Gastroesophageal sphincter (tissue), 4 donors: ENCODE results near the gene SORCS3. TPM values are rescaled to one million over a fixed set of nuclear protein-coding genes. Genes with fewer than 3 reads are reported as not detected.

ENCODE experiments used
- ATAC-seq: fragments of 150-250 bp; one replicate; pipeline ENCODE4 v1.9.1; 2016; ENCODE audit warnings: mild to moderate bottlenecking, moderate library complexity
- H3K27ac ChIP-seq, 4 donors: fragments of 200-600 bp; sonication (generic) in 3 of 4; 1 replicate in 3 of 4; 2 replicates in 1 of 4; pipeline ENCODE4 v1.5.1; 2016 to 2019
- H3K27me3 ChIP-seq: fragments of 200-600 bp; sonication (generic); one replicate; pipeline ENCODE4 v1.5.1; 2019
- H3K36me3 ChIP-seq, 2 donors: fragments of 200-600 bp; sonication (generic); one replicate each; pipeline ENCODE4 v1.5.1; 2019; ENCODE audit warnings: control low read depth in 1 of 2
- H3K4me1 ChIP-seq, 3 donors: fragments of 200-600 bp; sonication (generic); 1 replicate in 2 of 3; 2 replicates in 1 of 3; pipeline ENCODE4 v1.5.1; 2016 to 2019; ENCODE audit warnings: control low read depth in 2 of 3
- H3K4me3 ChIP-seq, 2 donors: fragments of 200-600 bp; sonication (generic); one replicate each; pipeline ENCODE4 v1.5.1; 2019; ENCODE audit warnings: mild to moderate bottlenecking in 1 of 2, moderate library complexity in 1 of 2
- H3K9me3 ChIP-seq, 3 donors: fragments of 200-600 bp; sonication (generic); one replicate each; pipeline ENCODE4 v1.5.1; 2017 to 2019; ENCODE audit warnings: control low read depth in 2 of 3
- EP300 ChIP-seq: sonication (generic); formaldehyde crosslinking; IDR thresholded peaks from one replicate; pipeline ENCODE4 v1.6.1; 2017; ENCODE audit warnings: antibody characterized with exemption, mild to moderate bottlenecking
- POLR2A ChIP-seq, 2 donors: fragments of 450-650 bp; IDR thresholded peaks; one replicate each; pipeline ENCODE4 v1.6.1; 2017; ENCODE audit warnings: antibody characterized with exemption in 2 of 2, mild to moderate bottlenecking in 2 of 2, moderate library complexity in 1 of 2
- POLR2AphosphoS5 ChIP-seq: sonication (generic); formaldehyde crosslinking; IDR thresholded peaks from one replicate; pipeline ENCODE4 v1.6.1; 2017; ENCODE audit warnings: antibody characterized with exemption
- WGBS, 2 donors: methylation state at CpG; one replicate each; pipeline ENCODE4 v1.1.5; 2018; ENCODE audit warnings: low coverage in 1 of 2; 5-methylcytosine and 5-hydroxymethylcytosine counted together
- total RNA-seq, 4 donors: library from RNA; depleted of rRNA; stranded (reverse); fragments of >200 nt; gene quantifications; one replicate each; pipeline ENCODE4 v1.1.0, GENCODE V29; 2016
- TF ChIP-seq, protein P1 (sequence below), 4 experiments: fragments of 200-600 bp in 2 of 4; fragments of 450-650 bp in 2 of 4; sonication (generic) in 1 of 4; IDR thresholded peaks; one replicate each; pipeline ENCODE4 v1.5.1; 2017 to 2019; ENCODE audit warnings: antibody characterized with exemption in 4 of 4, mild to moderate bottlenecking in 2 of 4, moderate library complexity in 2 of 4

Gene SORCS3
- total RNA-seq, 4 donors from 2014 or later = 0.31 to 1.3 (median 0.69) TPM; not detected in 1

DNA sequence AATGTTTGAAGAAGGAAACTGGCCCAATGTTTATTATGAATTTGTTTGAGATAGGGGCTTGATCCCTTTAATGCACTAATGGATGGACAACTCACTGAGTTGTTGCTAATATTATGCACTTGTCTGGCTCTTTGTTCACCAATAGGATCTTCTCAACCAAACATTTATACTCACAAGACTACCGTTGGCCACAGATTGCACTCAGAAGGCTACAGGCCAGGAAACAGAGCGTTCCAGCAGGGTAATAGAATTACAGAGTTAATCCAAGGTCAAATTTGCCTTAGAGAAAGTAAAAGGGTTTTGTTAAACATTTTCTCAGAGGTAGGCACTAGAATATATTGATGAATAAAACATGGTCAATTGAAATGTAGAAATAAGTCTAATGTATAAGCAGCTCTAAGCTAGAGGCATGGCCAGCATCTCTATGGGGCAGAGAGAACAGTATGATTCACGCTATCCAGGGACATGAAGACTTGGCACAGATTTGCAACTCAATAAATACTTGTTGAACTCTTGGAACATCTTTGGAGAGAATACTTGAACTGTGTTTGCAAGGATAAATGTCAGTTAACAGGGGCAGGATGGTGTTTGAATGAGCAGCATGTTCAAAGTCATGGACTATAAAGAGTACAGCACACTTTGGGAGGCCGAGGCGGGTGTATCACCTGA lies 606.9 kb downstream of the SORCS3 start:
- ATAC-seq = no peak
- no peaks in the 10 kb centered on the region for H3K27me3 ChIP-seq
- no peaks in the 10 kb centered on the region for H3K36me3 ChIP-seq
- no peaks in the 10 kb centered on the region for H3K9me3 ChIP-seq
- H3K27ac ChIP-seq = no peak overlapping the region
- 36 to 49% methylated on average over 3 to 5 of the region's 5 CpGs for WGBS, 2 donors
- H3K4me3 ChIP-seq = no peak overlapping the region
- TF ChIP-seq POLR2AphosphoS5 (no peak), POLR2A (IDR thresholded peaks at IDR 0.05) (no peak), EP300 (no peak)
- TF ChIP-seq, protein P1, sequence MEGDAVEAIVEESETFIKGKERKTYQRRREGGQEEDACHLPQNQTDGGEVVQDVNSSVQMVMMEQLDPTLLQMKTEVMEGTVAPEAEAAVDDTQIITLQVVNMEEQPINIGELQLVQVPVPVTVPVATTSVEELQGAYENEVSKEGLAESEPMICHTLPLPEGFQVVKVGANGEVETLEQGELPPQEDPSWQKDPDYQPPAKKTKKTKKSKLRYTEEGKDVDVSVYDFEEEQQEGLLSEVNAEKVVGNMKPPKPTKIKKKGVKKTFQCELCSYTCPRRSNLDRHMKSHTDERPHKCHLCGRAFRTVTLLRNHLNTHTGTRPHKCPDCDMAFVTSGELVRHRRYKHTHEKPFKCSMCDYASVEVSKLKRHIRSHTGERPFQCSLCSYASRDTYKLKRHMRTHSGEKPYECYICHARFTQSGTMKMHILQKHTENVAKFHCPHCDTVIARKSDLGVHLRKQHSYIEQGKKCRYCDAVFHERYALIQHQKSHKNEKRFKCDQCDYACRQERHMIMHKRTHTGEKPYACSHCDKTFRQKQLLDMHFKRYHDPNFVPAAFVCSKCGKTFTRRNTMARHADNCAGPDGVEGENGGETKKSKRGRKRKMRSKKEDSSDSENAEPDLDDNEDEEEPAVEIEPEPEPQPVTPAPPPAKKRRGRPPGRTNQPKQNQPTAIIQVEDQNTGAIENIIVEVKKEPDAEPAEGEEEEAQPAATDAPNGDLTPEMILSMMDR (IDR thresholded peaks at IDR 0.05) = no peak
- H3K4me1 ChIP-seq = peaks cover 0 to 11% (median 0%) of the 10 kb centered on the region in 3 donors

DNA sequence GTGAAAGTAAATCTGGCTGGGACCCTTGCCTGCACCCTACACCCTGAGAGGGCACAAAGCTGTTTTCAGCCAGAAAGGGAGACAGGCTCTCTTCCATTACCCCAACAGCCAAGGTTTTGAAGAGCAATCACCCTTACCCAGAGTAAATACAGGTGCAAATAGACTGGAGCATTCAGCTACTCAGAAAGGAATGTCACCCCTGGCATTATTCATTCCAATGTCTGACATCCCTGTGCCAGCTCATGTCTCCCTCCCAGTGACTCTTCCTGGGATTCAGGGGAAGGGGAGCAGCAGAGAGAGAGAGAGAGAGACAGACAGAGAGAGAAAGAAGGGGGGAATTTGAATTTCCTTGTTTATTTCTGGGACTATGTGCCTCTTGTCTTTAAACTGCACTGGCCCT lies 611.8 kb downstream of the SORCS3 start:
- H3K9me3 ChIP-seq = no peaks in the 10 kb centered on the region
- H3K4me3 ChIP-seq = no peak overlapping the region
- no peak for ATAC-seq
- H3K27me3 ChIP-seq = no peaks in the 10 kb centered on the region
- peaks cover 0 to 11% (median 0%) of the 10 kb centered on the region in 3 donors for H3K4me1 ChIP-seq
- TF ChIP-seq EP300 (no peak), POLR2AphosphoS5 (no peak), POLR2A (IDR thresholded peaks at IDR 0.05) (no peak)
- TF ChIP-seq, protein P1 (IDR thresholded peaks at IDR 0.05) = no peak
- no peak overlapping the region for H3K27ac ChIP-seq
- no peaks in the 10 kb centered on the region for H3K36me3 ChIP-seq

DNA sequence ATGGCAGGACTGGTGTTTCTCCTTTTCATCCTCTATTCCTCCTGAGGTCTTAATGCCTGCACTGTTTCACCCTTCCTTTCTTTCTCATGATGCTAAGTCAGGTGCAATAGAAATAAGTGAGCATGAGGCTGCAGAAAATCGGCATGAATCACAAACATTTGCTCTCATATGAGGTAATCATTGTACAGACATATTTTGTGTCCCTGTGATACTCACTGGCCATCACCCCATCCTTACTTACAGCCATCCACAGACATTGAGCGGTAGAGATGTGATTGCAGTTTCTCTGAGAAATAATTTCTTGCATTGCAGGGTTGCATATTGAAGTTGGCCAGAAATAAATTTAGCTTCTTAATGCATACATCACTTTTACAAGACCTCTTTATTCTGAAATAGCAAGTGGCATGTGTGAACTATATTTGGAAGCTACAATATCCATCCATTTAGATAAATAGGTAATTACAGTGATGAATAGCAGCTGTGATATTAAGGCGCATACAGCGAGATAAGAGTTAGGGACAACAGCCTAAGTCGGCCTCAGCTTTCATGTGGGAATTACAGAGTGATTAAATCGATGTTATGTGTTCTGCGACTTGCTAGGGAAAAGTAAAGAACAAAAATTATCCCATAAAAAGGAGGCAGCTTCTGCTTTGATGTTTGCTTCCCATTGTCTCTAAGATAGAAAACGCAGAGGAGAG lies 612.6 kb downstream of the SORCS3 start:
- WGBS, 2 donors = 41 to 63% methylated on average over 7 to 8 of the region's 8 CpGs
- H3K4me3 ChIP-seq = no peak overlapping the region

DNA sequence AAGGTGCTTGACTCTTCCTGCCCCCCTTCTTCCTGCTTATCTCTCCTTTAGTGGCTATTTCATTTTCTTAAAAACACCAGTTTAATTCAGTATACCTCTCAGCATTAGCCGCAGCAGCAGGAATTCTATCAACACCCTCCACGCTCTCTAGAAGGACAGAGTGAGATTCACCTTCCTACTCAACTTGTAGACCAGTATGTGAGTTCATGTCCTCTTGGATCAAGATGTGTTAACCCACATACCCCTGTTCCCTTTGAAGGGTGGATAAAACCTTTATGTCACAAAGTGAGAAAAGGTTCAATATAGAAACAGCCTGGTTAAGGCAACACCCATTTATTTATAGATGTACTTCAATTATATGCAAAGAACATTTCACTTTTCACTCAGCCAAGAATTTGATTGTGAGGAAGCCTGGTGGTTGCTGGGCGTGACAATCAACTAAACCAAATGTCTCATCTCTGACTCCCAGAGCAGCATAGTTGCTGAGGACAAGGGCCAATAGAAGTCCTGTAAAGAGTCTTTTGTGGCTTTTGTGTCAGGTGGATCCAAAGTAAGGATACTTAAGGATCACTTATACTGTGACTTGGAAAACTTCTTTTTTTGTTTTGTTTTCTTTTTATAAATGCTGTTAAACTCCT lies 617.1 kb downstream of the SORCS3 start:
- Histone ChIP-seq H3K36me3 (no peaks in the 10 kb centered on the region), H3K4me1 (no peaks in the 10 kb centered on the region), H3K9me3 (no peaks in the 10 kb centered on the region), H3K4me3 (no peak overlapping the region), H3K27ac (no peak overlapping the region), H3K27me3 (no peaks in the 10 kb centered on the region)
- WGBS, 2 donors = 68 to 81% methylated on average over 3 of the region's 3 CpGs
- no peak for TF ChIP-seq EP300
- TF ChIP-seq, protein P1 (IDR thresholded peaks at IDR 0.05) = no peak
- ATAC-seq = no peak

More for the DNA sequence above, 612.6 kb downstream of the SORCS3 start:
- Histone ChIP-seq H3K27ac (no peak overlapping the region), H3K9me3 (no peaks in the 10 kb centered on the region), H3K4me1 (peaks cover 0 to 11% (median 0%) of the 10 kb centered on the region in 3 donors), H3K36me3 (no peaks in the 10 kb centered on the region), H3K27me3 (no peaks in the 10 kb centered on the region)
- no peak for ATAC-seq
- no peak for TF ChIP-seq POLR2AphosphoS5
- TF ChIP-seq, protein P1 (IDR thresholded peaks at IDR 0.05) = no peak
- no peak for TF ChIP-seq EP300
- no peak for TF ChIP-seq POLR2A (IDR thresholded peaks at IDR 0.05)
